Activated T-cell treated with anti-CD3 and anti-CD28 coated beads for 1 hour (primary cell): Measurements from ENCODE around the gene ULK3.

Source experiments
- DNase-seq: peaks from one replicate; pipeline ENCODE4 v3.0.0-alpha.2; 2020; ENCODE audit warnings: low read depth

The ULK3 gene

DNA sequence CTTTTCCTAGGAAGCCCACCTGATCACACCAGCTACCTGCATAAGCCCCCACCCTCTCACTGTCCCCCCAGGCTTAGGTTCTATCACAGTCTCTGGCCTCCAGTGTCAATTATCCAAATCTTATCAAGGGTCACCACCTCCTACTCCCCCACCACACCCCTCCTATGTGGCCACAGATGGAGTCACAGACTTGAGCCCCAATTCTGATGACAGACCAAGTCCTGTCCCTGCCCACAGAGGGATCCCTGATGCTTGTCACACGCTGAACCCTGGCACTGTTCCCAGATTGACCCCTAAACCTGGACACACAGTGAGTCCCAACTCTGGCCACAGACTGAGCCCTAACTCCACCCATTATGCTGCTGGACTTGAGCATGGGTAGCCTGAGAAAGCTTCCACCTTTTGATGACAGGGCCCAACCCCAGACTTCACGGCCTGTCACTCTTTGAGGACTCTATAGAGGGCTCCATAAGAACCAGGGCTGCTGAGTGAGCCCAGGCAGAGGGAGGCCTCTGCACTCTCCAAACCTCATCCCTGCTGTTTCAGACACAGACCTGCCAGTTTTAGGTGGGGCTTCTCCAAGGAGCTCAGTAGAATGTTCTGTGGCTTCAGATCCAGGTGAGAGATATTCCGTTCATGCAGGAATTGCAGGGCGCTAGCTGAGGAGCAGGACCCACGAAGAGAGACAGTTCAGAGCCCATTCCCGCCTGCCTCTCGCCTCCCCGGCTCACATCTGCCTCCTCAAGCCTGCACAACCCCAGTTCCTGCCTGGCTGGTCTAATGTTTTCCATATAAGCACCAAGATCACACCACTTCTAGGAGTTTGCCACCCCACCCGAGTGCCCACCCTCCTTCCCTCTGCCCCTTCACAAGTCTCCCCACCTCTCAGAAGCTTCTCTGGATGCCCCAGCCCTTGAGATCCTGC is 1.8 kb downstream of the ULK3 start:
- DNase-seq = no peak

DNA sequence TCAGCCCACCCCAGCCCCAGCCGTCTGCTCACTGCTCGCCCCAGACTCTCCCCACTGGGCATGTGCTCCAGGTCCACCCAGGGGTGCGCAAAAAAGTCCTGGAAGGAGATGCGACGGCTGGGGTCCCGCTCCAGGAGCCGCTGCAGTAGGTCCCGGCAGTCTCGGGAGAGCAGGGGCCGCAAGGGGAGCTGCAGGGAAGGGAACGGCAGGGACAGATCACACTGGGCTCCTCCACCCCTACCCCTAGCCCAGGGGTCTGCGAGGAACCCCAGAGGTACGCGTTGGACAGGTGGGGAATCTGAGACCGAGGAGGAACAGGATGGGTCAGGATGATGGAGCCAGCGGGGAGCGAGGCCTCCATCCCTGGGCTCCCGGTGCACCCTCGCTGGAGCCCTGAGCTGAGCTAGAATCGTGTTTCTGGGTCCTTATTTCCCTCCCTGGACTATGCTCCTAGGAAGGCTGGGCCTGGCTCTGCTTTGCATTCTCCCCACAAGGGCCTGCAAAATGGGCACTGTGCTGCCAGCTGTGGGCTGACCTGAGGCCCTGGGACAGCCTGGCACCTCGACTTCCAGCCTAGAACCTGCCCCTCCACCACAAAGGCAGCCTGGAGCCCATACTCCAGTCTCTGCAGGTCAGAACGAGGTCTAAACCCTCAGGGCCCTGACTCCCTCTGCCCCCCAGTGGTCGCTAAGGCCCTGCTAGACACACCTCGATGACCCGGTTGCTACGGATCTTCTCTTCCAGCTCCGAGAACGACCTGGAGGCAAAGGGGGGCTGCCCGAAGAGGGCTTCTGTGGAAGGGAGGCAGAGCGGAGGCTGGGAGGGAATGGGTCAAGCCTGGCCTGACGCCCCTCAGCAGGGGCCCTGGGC is 3.2 kb downstream of the ULK3 start:
- no peak for DNase-seq

DNA sequence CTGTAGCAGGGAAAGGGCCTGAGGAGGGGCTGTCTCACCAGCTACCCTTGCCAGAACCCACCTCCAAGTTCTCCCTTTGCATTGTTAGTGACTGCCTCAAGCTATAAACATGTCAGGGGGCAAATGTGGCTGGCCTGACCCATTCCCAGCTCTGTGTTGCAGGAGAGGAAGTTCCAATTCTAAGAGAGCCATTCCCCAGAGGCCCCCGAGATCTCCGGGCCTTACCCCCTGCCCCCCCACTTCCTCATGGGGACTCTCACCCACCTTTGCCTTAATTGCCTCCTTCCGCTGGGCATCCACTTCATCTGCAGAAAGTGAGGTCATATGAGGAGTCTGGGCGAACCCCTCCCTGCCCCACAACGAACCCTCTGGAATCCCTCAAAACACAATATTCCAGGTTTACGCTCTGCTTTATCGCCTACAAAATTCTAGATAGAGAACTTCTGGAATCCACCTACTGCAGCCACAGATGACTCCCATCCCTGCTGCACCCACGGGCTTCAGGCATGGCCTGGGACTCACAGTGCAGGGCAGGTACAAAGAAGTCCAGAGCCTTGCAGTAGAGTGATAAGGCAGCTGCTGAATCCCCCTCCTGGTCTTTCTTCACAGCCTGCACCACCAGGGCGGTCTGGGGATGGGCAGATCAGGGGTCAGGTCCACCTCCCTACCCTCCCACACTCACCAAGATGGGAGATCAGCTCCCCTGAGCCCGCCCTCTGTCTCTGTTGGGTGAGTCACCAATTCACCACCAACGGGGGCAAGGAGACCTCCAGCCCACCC is 4.0 kb downstream of the ULK3 start:
- no peak for DNase-seq

DNA sequence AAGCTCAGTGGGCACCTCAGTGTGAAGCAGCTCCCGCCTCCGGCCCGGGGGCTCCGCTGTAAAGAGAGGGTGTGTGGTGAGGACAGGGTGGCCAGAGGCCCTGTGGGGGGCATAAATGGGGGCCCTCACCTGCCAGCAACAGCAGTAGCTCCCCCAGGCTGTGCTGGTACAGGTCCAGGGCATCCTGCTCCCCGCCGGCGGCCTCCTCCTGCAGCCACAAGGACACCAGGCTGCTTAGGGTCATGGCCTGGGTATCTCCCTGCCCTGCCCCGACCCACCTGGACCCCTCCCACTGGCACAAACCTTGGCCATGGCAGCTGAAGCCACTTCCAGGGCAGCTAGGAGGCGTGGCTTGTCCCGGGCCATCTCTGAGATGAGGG is 4.8 kb downstream of the ULK3 start:
- DNase-seq = no peak

DNA sequence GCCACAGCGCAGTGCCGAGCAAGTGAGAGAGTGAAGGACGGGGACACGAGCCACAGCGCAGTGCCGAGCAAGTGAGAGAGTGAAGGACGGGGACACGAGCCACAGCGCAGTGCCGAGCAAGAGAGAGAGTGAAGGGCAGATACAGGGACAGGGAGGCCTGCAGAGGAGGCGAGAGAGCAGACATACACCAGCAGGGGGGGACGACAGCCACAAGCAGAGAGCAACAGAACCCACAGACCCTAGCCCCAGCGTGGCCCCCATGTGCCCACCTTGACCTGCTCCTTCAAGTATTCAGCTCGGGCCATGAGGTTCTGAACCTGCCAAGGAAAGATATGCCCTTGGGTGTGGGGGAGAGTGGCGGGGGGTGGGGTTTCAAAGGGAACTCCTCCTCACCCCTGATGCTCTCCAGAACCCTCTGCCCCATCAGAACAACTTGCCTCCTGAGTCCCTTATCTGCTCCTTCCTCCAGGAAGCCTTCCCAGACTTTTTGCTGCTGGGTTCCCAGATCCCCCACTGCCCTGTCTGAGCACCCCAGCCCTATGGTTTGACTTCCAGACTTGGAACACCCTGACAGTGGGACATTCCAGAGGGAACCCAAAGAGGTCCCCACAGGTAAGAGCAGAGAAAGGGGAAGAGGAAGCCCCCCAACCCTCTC is 5.3 kb downstream of the ULK3 start:
- DNase-seq = no peak

DNA sequence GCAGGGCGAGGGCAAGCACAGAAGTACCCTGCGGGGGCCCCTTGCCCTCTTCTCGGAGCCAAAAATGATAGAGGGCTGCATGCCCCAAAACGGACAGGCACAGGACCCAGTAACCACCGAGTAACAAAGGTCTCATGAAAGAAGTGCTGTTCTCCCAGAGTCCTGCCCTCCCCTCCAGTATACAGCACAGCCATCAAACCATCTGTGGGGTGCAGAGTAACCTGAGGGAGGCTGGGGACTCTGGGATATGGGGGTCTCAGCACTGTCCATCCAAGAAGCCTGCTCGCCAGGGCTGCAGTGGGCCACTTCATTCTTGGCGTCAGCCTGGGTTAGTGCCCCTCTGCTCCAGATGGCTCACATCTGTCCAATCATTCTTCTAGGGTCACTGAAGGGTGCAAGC is 6.1 kb downstream of the ULK3 start:
- DNase-seq = no peak

DNA sequence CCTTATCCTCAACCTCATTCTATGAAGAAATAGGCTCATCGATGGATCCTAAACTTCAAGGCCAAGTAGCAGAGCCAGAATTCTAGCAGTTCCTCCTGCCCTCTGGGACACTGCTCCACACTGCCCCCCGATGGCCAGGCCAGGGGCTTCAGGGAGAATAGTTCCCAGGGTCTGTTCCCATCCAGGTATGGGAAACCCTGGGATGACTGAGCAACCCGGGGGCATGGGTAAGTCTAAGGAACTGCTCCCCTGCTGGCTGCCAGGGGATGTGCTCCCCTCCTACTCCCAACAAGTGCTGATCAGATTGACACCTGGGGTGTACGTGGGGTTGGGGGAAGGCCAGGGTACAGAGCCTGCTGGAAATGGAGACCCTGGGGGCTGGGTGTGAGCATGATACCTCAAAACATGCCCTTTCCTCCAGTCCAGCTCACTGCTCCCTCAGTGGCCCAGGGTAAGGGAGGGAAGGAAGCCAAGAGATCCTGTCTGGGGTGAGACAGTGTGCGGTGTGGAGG is 7.6 kb downstream of the ULK3 start:
- peak; percentile 42 for DNase-seq

DNA sequence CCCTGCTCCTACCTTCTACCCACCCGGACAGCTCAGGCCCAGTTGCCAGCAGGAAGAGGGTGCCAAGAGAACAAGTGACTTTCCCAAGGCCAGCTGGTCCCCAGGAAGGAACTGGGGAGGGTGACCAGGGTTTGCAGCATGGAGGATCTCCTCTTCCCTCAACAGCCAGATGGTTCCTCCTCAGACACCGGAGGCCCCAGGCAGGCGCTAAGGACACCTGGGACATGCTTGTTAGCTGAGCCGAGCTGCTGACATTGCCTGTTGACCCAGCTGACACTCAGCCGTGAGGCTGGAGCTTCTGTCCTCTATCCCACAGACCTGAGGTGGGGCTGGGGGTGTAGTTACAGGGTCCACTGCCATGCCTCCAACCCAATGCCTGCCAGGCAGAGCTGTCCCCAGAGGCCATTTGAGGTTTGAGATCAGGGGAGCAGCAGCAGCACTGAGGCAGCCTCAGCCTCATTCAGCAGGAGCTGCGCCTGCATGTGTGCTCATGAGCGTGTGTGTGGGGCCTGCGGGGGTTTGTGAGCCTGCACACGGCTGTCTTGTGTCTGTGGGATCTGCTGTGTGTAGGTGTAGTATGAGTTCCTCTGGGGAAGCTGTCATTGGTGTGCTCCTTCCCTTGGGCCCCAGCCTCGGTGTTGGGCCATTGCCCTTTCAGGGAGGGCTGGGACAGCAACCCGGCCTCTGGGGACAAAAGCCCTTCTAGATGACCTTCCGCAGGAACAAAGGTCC is 9.4 kb downstream of the ULK3 start:
- no peak for DNase-seq

DNA sequence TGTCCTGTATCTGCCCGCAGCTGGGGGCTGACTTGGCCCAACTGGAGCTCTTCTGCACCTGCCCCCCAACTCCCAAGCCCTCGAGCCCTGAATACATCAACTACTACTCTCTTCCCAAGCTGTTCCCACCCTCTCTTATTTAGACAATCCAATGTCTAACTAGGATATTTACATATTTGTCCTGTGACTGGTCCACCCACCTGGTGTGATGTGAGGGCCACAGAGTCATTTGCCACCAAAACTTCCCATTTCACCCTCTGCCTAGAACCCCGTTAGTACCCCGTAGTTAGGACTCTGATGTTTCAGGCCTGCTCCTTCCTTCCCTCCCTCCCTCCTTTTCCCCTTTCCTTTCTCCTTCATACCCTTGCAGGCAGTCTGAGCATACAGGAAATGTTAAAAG is 10.1 kb downstream of the ULK3 start:
- DNase-seq = no peak

DNA sequence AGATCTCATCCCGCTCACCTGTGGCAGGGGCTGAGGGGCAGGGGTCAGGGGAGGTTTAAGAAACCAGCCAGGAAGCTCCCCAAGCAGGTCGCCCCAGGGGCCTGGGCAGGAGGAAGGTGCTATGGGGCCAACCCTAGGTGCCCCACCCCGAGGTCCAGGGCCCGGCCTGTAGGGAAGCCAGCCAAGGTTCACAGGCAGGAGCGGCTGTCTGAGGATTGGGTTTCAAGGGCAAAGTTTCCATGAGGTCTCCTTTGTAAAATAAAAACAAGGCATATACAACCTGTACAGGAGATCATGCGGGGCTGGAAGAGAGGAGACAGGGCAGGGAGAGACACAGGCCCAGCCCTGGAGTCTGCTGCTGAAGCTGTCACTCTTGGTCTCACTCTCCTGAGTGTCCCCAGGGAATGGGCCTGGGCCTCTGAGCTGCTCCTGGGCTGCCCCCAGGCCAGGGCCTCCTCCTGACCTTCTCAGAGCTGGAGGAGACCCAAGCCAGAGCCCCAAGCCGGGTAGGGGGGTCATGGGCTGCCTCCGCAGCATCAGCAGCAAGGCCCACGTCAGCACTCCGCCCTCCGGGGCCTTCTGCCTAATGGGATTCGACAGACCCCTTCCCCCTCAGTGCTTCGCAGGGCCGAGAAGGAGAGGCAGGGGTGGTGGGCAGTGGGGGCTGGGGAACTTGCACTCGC is 11.0 kb downstream of the ULK3 start:
- DNase-seq = no peak

DNA sequence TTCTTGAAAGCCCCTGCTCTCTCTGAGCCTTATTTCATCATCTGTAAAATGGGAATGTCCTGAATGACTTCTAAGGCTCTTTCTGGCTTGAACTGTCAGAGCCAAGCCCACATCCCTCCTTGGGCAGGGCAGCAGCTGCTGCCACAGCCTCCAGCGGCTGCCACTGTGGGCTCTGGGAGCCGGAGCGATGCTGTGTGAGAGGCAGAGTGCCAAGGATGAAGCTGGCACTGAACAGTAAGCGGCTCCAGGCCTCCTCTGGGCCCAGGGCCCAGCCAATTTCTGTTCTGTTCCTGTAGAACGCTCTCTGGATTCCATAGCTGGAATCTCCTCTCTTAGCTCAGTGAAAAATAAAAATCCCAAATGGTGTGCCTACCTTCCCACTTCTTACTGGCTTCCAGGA is 12.1 kb downstream of the ULK3 start:
- no peak for DNase-seq

DNA sequence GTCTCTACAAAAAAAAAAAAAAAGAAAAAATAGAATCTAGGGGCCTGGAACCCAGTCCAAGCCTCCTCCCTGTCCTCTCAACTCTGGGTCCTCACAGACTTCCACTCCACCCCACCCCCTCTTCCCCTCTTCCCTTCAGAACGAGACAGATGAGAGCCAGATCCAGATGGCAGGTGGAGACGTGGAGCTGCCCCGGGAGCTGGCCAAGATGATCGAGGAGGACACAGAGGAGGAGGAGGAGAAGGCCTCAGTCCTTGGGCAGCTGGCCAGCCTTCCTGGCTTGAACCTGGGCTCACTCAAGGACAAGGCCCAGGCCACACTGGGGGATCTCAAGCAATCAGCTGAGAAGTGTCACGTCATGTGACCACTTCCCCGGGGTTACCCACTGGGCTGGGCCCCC is 13.0 kb downstream of the ULK3 start:
- no peak for DNase-seq

DNA sequence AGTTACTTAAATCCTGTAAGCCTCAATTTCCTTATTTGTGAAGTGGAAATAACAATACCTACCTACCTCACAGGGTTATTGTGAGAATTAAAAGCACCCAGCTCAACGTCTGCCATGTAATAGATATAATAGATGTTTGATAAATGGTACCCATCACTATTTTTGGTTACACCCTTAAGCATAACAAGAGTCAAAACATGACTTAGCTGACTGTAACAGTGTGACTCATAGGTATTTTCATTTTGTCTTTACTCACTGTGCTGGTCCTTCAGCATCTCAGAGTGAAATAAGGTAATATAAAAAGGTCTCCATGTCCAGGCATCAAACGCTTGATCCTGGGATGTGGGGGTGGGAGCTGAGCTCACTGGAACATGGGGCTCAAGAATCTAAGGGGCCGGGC is 13.5 kb downstream of the ULK3 start:
- no peak for DNase-seq

DNA sequence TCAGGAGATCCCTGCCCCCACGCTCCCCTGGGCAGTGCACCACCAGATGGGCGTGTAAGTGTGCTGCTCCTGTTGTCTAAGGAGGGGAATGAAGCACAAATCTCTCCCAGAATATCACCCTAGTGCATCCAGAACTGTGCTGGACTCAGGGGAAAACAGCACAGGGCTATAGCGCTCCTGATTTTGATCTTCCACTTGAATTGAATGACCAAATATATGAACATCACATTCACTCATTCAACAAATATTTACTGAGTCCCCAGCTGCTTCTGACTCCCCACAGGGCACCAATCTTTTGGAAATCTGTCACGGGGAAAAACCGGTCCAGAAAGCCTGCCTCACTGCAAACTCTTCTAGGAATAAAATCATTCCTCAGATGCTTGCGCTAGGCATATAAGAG is 14.1 kb downstream of the ULK3 start:
- DNase-seq = no peak

DNA sequence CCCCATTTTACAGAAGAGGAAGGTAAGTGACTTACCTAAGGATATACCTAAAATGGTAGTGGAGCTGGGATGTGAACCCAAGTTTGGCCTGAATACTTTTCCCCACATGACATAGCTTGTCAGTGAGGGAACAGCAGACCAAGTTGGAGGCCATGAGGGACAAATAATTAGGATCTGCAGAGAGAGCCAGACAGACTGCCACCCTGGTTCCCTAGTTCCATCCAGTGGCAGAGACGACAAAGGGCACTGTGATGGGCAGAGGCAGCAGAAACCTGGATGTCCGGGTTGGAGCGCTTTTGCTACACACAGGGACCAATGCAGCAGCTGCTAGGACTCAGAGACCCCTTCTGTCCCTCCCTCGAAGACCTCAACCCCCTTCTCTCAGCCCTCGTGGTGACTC is 15.3 kb downstream of the ULK3 start:
- DNase-seq = no peak

DNA sequence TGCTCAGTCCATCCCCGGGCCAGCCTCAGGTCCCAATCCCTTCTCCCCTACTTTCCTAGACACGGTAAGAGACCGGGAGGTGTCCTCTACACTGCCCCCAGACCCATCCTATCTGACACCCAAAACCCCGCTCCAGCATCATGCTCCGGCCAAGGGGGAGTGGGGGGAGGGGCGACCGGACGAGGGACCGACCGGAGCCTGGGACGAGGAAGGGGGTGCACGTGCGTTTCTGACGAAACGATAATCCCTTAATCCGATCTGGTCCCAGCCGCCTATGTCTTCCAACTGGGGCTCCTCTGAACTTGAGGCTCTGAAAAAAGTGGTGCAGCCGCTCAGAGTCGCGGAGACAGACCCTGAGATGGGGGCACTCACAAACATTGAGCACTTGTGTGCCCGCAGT is 16.0 kb downstream of the ULK3 start:
- no peak for DNase-seq

DNA sequence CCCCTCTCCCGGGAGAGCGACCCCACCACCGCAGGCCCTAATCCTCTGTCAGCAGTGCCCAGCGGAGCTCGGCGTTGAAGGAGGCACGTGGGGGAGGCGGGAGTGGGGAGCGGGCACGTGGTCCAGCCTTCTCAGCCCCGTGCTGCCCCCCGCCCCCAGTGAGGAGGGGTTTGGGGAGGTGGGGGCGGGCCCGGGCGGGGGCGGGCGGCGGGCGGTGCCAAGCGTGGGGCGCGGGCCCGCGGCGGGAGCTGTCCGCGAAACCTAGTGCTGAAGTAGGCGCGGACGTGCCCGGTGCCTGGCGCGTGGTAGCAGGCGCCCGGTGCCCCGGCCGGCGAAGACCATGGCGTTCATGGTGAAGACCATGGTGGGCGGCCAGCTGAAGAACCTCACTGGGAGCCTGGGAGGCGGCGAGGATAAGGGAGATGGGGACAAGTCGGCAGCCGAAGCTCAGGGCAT is 16.6 kb downstream of the ULK3 start, which contains the start of gene CPLX3:
CPLX3 (plus strand) TSS at position 264 of the 456 bp plus-strand sequence; CDS start at position 341, 77 bp downstream.
- DNase-seq = peak; percentile 35

DNA sequence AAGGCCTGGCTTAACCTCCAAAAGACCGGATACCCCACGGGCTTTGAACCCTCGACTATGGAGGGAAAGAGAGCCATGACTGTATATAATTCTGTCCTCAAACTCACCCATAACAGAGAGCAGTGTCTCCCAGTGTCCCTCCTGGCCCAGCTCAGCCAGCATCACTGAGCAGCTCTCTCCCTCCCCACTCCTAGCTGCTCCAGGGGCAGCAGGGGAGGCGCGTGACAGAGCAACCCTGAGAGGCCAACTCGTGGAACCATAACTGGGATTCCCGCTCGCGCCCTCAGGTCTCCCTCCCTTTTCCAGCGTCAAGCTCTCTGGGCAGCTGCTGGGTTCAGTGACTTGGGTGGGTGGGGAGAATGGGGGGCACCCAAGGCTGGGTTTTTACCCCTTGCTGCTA is 17.1 kb downstream of the ULK3 start:
- DNase-seq = no peak

DNA sequence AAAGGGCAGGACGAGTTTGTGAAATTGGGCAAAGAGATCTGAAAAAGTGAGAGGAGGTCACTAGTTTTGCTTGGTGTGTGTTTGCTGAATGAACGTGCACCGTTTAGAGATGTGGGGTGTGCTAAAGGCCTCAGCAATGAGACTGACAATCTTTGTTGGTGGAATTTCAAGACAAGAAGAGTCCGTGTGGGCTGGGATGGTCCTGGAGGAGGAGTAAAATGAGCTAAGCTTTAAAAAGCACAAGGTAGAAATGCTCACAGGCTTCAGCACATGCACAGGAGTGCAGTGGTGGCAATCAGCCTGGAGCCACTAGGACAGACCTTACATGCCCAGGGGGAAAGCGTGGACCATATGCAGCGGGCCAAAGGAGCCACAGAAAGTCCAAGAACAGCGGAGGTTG is 18.0 kb downstream of the ULK3 start:
- DNase-seq = no peak

DNA sequence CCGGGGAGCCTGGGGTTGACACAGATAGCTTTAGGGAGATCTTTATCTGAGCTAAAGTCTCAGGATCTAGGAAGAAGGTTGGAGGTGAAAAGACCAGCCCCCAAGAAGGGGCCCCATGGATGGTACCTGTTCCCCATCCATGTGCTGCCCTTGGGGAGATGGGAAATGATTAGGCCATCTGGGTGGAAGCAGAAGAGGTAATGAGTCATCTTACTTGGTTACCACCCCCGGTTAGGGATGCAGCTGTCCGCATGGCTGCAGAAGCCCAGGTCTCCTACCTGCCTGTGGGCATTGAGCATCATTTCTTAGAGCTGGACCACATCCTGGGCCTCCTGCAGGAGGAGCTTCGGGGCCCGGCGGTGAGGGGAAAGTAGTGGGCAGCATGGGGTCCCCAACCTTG is 19.6 kb downstream of the ULK3 start:
- DNase-seq = no peak
